COR-L47 (cell line): ENCODE results near the gene CEP78.
A peak's percentile ranks its signal among the peaks of the same experiment; 100 is the strongest.

Experiments used
- DNase-seq: peaks from one replicate; lab custom pipeline; 2025; lab: John Stamatoyannopoulos, UW

The CEP78 gene

GRCh38 chr9:78307360-78307759, 71.5 kb downstream of the CEP78 start:
- DNase-seq: no peak

- no peak for DNase-seq
Measured at GRCh38 chr9:78309066-78309465, 73.2 kb downstream of the CEP78 start.

GRCh38 chr9:78311075-78311474, 75.2 kb downstream of the CEP78 start:
- no peak for DNase-seq

GRCh38 chr9:78311886-78312524, 76.1 kb downstream of the CEP78 start:
- DNase-seq: no peak

DNA sequence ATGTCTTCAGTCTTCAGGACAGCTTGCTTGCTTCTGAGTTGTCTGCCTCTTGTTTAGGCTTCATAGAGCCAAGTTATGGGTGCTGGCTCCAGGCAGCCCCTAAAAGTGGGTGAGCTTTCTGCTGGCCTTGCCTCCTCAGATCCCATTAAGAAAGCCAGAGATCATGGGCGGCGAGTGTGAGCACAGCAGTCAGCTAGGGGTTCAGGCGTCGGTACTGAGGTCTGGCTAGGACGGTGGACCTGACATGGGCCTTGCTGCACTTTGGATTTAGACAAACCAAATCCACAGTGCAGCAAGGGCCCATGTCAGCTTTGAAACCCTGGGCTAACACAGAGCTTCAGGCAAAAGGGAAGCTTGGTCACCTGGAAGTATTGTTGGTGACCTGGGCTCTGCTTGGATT, 78.7 kb downstream of the CEP78 start:
- no peak for DNase-seq

DNA sequence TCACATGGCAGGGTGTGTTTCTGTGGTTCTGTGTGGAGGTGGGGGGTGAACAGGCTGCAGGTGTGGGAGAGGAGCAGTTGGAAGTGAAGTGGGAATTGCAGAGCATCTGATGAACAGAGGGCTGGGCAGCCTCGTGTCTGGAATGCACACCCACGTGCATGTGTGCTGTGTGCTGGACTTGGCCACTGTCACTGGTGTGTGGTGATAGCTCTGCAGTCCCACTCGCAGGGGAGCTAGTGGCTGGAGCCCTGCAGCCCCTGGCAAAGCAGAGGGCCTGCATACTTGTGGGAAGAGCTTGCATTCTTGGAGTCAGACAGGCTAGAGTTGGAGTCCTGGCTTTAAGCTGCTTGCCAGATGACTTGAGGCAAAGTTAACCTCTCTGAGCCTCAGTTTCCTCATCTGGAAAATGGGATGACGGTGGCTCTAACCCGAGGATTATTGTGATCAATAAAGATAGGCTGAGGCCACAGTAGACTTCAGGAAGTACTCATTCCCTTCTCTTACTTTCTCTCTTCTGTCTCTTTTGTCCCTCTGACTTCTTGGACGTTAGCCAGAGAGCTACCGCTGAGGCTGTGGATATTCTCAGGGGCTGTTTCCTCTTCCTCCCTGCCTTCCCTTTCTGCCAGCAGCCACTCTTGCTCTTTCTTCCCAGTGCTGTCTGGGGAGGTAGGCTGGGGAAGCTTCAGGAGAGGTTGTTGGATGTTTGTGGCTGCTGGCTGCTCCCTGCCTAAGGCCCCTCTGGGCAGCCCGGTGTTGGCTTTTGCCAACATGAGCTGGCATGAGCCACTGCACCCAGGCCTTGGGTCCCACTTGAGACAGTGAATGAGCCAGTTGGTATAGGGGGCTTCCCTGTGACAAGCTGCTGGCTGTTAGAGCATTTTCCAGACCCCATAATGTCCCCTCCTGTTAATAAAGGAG, 79.3 kb downstream of the CEP78 start:
- DNase-seq: no peak

GRCh38 chr9:78316166-78316892, 80.5 kb downstream of the CEP78 start:
- no peak for DNase-seq

DNA sequence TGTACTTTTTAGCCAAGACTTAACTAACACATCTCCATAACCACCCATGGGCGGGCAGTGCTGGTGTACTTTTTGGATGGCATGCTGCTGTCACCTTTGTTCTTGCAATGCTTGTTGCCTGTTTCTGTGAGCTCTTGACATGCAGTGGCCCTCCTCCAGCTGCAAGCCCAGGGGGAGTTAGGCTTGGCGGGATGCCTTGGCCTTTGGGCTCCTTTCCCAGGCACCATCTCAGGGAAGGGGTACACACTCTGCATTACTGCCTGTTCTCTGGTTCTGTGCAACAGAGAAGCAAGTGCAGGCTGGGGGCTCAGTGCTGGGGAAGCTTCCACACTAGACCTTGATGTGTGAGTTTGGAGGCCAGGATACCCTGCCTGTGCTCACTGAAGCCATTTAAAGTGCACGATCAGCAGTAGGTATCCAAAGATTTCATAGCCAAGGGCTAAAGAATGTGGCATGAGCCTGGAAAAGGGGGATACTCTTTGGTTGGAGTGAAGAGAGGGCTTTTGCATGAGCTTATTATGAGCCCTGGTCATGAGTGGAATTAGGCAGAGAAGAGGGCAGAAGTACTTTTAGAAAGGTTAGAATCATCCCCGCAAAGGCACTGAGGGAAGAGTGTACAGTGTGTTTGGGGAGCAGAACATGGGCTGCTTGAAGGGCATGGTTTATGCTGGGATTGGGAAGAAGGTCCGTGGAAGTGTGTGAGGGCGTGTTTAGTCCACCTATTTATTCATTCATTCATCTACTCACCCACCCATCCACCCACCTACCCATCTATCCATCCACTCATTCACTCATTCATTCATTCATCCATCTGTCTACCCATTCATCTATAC, 83.5 kb downstream of the CEP78 start:
- DNase-seq: no peak

DNA sequence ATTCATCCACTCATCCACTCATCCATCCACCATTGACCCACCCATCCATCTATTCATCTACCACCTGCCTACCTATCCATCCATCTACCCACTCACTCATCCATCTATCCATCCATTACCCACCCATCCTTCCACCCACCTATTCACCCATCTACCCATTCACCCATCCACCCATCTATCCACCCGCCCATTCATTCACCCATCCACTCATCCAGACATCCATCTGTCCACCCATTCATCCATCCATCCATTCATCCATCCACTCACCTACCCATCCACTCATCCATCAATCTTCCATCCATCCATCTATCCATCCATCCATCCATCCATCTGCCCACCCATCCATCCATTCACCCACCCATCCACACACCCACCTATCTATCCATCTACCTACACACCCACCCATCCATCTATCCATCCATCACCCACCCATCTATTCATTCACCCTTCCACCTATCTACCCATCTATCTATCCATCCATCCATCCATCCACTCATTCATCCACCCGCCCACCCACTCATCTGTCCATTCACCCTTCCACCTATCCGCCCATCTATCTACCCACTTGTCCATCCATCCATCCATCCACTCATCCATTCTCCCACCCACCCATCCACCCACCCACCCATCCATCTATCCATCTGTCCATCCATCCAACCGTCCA, 84.3 kb downstream of the CEP78 start:
- no peak for DNase-seq

GRCh38 chr9:78320875-78321496, 85.1 kb downstream of the CEP78 start:
- DNase-seq: no peak

DNA sequence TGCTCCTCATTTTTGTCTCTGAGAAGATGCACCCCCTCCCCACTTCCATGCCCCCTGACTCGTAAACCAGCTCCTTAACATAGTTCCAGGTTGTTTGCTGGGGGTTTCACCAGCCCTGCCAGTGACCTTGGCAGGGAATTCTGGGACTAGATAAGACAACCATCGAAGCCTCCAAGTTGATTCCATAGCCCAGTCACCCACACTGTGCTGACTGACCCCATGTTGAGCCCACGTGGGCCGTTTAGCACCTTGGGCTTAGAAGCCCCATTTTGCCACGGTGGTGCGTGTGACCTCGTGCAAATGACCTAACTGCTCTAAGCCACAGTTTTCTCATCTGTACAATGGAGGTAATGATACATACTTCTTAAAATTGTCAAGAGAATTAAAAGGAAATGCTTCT, 85.6 kb downstream of the CEP78 start:
- no peak for DNase-seq

DNA sequence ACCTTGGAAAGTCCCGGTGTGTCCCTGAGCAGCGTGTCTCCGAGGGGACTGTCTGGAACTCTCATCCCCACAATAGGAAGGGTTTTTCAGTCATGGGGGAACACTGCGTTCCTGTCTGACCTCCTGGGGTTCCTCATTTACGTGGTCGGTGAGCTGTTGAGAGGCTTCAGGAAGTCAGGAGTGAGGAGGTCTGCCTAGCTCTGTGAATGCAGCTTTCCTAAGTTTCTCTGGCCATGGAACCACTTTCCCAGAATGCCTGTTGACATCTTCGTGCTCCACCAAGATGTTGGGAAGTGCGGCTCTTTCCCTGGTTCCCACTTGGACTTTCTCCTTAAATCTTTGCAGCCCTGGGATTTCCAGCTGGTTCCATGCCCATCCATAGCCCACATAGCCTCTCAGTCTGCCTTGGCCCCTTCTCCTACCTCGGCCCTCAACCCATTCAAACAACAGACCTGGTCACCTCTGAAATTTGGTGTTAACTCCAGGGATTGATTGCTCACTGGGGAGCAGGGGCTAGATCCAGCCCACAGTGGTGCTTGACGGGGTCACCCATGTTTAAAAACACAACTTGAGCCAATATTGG, 88.3 kb downstream of the CEP78 start:
- no peak for DNase-seq

DNA sequence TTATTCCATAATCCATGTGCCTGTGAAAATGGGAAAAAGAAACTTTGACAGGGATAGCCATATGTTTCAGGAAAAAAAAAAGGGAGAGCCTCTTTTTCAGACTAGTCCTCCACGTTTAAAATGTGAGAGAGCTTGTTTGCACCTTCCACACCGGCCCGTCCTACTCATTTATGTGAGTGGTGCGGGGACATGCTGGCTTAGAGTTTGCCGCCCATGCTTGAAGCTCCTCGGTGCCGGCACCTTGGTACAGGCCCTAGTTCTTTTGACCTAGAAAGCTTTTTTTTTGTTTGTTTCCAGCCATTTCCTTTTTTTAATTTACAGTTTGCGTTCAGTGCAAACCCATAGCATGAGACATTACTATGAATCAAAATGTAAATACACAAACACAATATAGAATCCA, 88.8 kb downstream of the CEP78 start:
- no peak for DNase-seq

GRCh38 chr9:78325343-78325742, 89.5 kb downstream of the CEP78 start:
- peak; percentile 55 for DNase-seq

DNA sequence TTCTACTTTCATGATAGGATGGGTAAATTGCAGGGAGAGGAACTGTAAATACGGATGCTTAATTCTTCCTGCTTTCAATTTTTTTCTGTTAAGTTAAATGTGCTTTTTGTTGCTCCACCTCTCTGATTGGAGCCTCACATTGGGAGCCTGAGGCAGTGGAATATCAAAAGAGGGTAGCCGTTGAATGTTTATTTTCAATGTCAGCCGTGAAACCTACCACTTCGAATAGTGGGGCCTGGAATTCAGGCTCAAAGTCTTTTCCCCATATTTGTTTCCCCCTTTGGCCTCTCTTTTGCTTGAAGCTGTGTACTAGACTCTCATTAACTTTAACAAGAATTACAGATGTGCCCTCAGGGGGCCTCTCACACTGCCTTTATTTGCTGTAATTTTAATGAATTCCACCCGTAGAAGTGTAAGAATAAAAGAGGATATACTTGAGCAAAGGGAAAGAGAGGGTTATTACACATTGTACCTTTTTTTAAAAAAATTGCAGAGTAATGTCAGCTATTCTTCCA, 90.0 kb downstream of the CEP78 start:
- no peak for DNase-seq

DNA sequence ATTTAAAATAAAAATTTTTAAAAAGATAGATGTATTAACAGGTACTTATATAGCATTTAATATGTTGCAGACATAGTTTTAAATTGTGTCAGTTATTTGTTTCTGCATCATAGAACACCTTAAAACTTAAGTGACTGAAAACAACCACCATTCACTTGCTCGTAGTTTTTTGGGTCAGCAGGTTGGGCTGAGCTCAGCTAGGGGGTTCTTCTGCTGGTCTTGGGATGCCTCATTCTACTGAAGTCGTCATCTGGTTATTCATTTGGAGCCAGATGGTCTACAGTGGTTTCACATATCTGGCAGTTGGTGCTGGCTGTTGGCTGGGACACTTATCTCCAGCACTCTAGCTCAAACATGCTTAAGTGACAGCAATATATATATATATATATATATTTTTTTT, 90.7 kb downstream of the CEP78 start:
- no peak for DNase-seq
